ENCODE data around the gene ADAMTSL3.

- TF ChIP-seq TAF1 (IDR thresholded peaks at IDR 0.05; ENCODE audit: borderline replicate concordance, insufficient read depth, low read length) = no peak
- TF ChIP-seq, protein P1, sequence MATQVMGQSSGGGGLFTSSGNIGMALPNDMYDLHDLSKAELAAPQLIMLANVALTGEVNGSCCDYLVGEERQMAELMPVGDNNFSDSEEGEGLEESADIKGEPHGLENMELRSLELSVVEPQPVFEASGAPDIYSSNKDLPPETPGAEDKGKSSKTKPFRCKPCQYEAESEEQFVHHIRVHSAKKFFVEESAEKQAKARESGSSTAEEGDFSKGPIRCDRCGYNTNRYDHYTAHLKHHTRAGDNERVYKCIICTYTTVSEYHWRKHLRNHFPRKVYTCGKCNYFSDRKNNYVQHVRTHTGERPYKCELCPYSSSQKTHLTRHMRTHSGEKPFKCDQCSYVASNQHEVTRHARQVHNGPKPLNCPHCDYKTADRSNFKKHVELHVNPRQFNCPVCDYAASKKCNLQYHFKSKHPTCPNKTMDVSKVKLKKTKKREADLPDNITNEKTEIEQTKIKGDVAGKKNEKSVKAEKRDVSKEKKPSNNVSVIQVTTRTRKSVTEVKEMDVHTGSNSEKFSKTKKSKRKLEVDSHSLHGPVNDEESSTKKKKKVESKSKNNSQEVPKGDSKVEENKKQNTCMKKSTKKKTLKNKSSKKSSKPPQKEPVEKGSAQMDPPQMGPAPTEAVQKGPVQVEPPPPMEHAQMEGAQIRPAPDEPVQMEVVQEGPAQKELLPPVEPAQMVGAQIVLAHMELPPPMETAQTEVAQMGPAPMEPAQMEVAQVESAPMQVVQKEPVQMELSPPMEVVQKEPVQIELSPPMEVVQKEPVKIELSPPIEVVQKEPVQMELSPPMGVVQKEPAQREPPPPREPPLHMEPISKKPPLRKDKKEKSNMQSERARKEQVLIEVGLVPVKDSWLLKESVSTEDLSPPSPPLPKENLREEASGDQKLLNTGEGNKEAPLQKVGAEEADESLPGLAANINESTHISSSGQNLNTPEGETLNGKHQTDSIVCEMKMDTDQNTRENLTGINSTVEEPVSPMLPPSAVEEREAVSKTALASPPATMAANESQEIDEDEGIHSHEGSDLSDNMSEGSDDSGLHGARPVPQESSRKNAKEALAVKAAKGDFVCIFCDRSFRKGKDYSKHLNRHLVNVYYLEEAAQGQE (IDR thresholded peaks at IDR 0.05; ENCODE audit: insufficient read depth in 1 of 2, low read depth in 2 of 2, low read length in 2 of 2) = no peak
Observed at GRCh38 chr15:83657549-83657948, 3.6 kb downstream of the ADAMTSL3 start.

Data from PFSK-1 (cell line).